ENCODE measurements around the gene GNAO1.

Gene GNAO1

DNA sequence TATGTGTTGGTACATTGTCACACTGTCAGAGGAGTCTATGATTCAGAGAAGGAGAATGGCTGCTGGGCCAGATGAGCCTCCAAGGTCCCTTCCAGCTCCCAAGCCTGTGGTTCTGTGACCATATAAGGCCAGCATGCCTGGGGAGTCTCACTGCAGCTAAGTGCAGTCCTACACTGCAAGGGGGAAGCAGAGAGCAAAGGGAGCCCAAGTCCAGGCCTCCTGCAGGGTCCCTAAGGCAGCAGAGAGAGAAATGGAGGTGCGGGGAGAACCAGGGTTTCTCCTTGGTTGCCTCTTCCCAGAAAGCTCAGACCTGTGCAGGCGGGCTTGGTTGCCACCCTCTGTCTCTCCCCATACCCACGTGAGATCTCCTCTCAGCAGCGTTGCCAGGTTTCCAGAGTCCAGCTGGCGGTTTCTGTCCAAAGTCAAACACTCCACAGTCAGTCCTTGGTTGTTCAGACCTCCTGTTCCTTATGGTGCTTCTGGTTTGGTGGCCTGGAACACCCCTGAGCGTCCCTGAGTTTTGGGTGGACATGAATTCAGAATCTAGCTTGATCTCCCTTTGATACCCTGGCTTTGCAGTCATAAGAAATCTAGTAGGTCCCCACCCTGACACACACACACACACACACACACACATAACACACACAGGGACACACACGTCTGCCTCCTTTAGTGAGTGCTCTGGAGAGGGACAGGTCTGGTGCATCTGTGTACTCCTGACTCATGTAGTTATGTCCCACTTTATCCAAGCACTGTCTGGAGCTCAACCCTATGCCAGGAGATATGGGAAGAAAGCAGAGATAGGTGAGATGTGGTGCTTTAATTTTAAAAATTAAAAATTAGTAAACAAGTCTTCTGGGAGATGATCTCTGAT is 78.8 kb downstream of the GNAO1 start:
- no peak for DNase-seq (ENCODE audit: extremely low read depth, insufficient read length)
- TF ChIP-seq CTCF (IDR thresholded peaks at IDR 0.05; ENCODE audit: insufficient read depth, low read length, poor library complexity, severe bottlenecking) = no peak
- H3K27me3 ChIP-seq (replicated peaks; ENCODE audit: control insufficient read depth, insufficient read depth, low read length) = peaks cover 1% of the 10 kb centered on the region; the same call in 1 of the 2 replicates
- H3K36me3 ChIP-seq (ENCODE audit: control insufficient read depth, insufficient read depth, low read length) = no peaks in the 10 kb centered on the region
- no peak overlapping the region for H3K4me3 ChIP-seq (replicated peaks; ENCODE audit: low read depth, low read length)

DNA sequence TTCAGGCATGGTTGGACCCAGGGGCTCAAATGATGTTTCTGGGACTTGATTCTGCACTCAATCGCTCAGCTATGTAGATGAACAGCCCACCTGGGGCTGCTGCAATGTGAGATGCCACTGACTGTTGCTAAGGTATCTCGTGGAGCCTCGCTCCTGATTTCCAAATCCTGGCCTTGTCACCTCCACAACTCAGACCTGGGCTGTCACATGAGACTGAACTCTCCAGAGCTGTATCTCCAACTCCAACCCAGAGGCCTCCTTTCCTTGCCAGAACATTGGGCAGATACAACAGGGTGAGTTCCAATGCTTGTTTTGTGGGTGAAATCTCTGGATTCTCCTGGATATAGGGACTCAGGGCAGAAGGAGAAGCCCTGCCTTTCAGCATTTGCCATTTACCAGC is 79.5 kb downstream of the GNAO1 start:
- no peak for DNase-seq (ENCODE audit: extremely low read depth, insufficient read length)
- no peak for TF ChIP-seq CTCF (IDR thresholded peaks at IDR 0.05; ENCODE audit: insufficient read depth, low read length, poor library complexity, severe bottlenecking)

GRCh38 chr16:56272583-56272894 is 81.2 kb downstream of the GNAO1 start:
- Histone ChIP-seq H3K4me3 (replicated peaks; ENCODE audit: low read depth, low read length) (no peak overlapping the region), H3K27me3 (replicated peaks; ENCODE audit: control insufficient read depth, insufficient read depth, low read length) (no peaks in the 10 kb centered on the region), H3K36me3 (ENCODE audit: control insufficient read depth, insufficient read depth, low read length) (no peaks in the 10 kb centered on the region)
- no peak for DNase-seq (ENCODE audit: extremely low read depth, insufficient read length)
- TF ChIP-seq CTCF (IDR thresholded peaks at IDR 0.05; ENCODE audit: insufficient read depth, low read length, poor library complexity, severe bottlenecking) = no peak

More for the DNA sequence above, 79.5 kb downstream of the GNAO1 start:
- Histone ChIP-seq H3K27me3 (replicated peaks; ENCODE audit: control insufficient read depth, insufficient read depth, low read length) (peaks cover 1% of the 10 kb centered on the region; the same call in 1 of the 2 replicates), H3K4me3 (replicated peaks; ENCODE audit: low read depth, low read length) (no peak overlapping the region), H3K36me3 (ENCODE audit: control insufficient read depth, insufficient read depth, low read length) (no peaks in the 10 kb centered on the region)

GRCh38 chr16:56273615-56274014 is 82.3 kb downstream of the GNAO1 start:
- Histone ChIP-seq H3K36me3 (ENCODE audit: control insufficient read depth, insufficient read depth, low read length) (no peaks in the 10 kb centered on the region), H3K27me3 (replicated peaks; ENCODE audit: control insufficient read depth, insufficient read depth, low read length) (no peaks in the 10 kb centered on the region)

GRCh38 chr16:56274369-56274768 is 83.1 kb downstream of the GNAO1 start:
- no peak for DNase-seq (ENCODE audit: extremely low read depth, insufficient read length)
- no peak overlapping the region for H3K4me3 ChIP-seq (replicated peaks; ENCODE audit: low read depth, low read length)
- TF ChIP-seq CTCF (IDR thresholded peaks at IDR 0.05; ENCODE audit: insufficient read depth, low read length, poor library complexity, severe bottlenecking) = no peak

More at GRCh38 chr16:56273615-56274014, 82.3 kb downstream of the GNAO1 start:
- no peak for DNase-seq (ENCODE audit: extremely low read depth, insufficient read length)
- no peak overlapping the region for H3K4me3 ChIP-seq (replicated peaks; ENCODE audit: low read depth, low read length)
- TF ChIP-seq CTCF (IDR thresholded peaks at IDR 0.05; ENCODE audit: insufficient read depth, low read length, poor library complexity, severe bottlenecking) = no peak

More at GRCh38 chr16:56274369-56274768, 83.1 kb downstream of the GNAO1 start:
- H3K27me3 ChIP-seq (replicated peaks; ENCODE audit: control insufficient read depth, insufficient read depth, low read length) = no peaks in the 10 kb centered on the region
- H3K36me3 ChIP-seq (ENCODE audit: control insufficient read depth, insufficient read depth, low read length) = no peaks in the 10 kb centered on the region

Data from GM06990 (cell line).